Fibroblast of mammary gland (primary cell): ENCODE data around the gene MDM2.
"Not testable (repeated sequence)": the region's sequence is repeated elsewhere in the genome, so short reads cannot be mapped to it uniquely, and the experiment has no call there.

ENCODE experiments used
- DNase-seq: peaks from one replicate; pipeline ENCODE4 v3.0.0-alpha.2; 2010; ENCODE audit warnings: low read depth
- H3K4me3 ChIP-seq: 2 replicates; pipeline ENCODE4 v1.5.1; 2011; ENCODE audit warnings: low read depth, mild to moderate bottlenecking, low read length, moderate library complexity; ENCODE audit not compliant: control insufficient read depth
- TF ChIP-seq, protein P1 (sequence below): conservative IDR thresholded peaks from 2 replicates; pipeline ENCODE4 v1.5.1; 2011; ENCODE audit warnings: low read depth, low read length, inconsistent platforms; ENCODE audit not compliant: control insufficient read depth, insufficient read depth

The MDM2 gene

DNA sequence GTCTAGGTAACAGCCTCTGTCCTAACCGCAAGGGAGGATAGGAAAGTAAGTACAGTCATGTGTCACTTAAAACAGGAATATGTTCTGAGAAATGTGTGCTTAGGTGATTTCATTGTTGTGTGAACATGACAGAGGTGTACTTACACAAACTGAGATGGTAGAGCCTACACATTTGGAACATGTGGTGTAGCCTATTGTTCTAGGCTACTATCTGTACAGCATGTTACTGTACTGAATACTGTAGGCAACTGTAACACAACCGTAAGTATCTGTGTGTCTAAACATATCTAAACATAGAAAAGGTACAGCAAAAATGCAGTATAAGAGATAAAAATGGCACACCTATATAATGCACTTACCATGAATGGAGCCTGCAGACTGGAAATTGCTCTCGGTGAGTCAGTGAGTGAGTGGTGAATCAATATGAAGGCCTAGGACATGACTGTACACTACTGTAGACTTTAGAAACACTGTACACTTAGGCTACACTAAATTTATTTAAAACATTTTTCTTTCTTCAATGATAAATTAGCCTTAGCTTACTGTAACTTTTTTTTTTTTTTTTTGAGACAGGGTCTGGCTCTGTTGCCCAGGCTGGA, 13.2 kb upstream of the MDM2 start:
- DNase-seq, result peak; percentile 76
- TF ChIP-seq, protein P1, sequence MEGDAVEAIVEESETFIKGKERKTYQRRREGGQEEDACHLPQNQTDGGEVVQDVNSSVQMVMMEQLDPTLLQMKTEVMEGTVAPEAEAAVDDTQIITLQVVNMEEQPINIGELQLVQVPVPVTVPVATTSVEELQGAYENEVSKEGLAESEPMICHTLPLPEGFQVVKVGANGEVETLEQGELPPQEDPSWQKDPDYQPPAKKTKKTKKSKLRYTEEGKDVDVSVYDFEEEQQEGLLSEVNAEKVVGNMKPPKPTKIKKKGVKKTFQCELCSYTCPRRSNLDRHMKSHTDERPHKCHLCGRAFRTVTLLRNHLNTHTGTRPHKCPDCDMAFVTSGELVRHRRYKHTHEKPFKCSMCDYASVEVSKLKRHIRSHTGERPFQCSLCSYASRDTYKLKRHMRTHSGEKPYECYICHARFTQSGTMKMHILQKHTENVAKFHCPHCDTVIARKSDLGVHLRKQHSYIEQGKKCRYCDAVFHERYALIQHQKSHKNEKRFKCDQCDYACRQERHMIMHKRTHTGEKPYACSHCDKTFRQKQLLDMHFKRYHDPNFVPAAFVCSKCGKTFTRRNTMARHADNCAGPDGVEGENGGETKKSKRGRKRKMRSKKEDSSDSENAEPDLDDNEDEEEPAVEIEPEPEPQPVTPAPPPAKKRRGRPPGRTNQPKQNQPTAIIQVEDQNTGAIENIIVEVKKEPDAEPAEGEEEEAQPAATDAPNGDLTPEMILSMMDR, result no peak
- H3K4me3 ChIP-seq, result no peak overlapping the region

DNA sequence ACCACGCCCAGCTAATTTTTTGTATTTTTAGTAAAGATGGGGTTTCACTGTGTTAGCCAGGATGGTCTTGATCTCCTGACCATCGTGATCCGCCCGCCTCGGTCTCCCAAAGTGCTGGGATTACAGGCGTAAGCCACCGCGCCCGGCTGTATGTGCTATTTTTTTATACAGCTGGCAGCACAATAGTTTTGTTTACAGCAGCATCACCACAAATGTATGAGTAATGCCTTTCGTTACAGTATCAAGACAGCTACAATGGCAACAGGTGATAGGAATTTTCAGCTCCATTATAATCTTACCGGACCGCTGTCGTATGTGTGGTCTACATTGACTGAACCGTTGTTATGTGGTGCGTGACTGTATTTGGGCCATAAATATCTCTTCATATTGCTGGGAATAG, 11.6 kb upstream of the MDM2 start:
- TF ChIP-seq, protein P1, result no peak
- no peak overlapping the region for H3K4me3 ChIP-seq
- DNase-seq, result no peak

DNA sequence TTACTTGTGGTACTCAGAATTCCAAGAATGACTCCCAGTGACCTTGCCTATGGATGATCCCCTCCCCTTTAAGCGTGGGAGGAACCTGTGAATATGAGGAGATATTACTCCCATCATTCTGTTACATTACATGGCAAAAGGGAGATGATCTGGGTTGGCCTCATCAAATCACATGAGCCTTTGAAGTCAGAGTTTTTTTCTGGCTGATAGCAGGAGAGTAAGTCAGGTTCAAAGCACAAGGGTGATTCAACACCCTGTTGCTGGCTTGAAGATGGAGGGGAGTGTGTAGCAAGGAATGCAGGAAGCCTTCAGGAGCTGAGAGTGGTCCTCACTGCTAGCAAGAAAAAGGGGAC, 9.1 kb upstream of the MDM2 start:
- TF ChIP-seq, protein P1, result no peak
- DNase-seq, result no peak
- H3K4me3 ChIP-seq, result no peak overlapping the region

DNA sequence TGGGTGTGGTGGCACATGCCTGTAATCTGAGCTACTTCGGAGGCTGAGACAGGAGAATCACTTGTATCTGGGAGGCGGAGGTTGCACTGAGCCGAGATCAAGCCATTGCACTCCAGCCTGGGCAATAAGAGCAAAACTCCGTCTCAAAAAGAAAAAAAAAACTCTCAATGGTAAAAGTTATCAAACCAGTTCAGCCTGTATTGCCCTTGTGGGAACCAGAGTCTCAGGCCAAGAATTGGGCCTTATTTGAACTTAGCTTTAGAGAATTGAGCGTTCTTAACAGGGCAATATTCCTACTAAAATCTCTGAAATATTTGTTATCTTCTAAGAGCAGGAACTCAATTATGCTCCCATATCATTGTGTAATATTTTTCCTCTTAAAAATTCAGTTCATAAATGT, 7.7 kb upstream of the MDM2 start:
- no peak for DNase-seq
- TF ChIP-seq, protein P1, result no peak
- H3K4me3 ChIP-seq, result no peak overlapping the region

DNA sequence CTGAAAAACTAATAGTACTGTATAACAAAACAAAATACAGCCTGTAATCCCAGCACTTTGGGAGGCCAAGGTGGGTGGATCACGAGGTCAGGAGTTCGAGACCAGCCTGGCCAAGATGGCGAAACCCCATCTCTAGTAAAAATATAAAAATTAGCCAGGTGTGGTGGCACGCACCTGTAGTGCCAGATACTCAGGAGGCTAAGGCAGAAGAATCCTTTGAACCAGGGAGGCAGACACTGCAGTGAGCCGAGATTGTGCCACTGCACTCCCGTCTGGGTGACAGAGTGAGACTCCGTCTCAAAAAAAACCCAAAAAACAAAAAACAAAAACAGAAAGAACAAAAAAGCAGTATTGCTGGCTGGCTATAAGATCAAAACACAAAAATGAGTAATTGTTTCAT, 6.9 kb upstream of the MDM2 start:
- DNase-seq, H3K4me3 ChIP-seq: not testable (repeated sequence)

DNA sequence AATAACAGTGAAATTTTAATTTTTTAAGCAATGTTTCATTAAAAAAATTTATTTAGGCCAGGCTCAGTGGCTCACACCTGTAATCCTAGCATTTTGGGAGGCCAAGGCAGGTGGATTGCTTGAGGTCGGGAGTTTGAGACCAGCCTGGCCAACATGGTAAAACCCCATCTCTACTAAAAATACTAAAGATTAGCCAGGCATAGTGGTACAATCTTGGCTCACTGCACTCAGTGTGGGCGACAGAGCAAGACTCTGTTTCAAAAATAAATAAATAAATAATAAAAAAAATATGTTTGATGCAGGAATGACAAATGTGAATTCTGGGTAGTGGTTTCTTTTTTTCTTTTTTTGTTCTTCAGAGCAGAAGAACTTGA, 5.6 kb upstream of the MDM2 start:
- not testable (repeated sequence) for H3K4me3 ChIP-seq, DNase-seq

DNA sequence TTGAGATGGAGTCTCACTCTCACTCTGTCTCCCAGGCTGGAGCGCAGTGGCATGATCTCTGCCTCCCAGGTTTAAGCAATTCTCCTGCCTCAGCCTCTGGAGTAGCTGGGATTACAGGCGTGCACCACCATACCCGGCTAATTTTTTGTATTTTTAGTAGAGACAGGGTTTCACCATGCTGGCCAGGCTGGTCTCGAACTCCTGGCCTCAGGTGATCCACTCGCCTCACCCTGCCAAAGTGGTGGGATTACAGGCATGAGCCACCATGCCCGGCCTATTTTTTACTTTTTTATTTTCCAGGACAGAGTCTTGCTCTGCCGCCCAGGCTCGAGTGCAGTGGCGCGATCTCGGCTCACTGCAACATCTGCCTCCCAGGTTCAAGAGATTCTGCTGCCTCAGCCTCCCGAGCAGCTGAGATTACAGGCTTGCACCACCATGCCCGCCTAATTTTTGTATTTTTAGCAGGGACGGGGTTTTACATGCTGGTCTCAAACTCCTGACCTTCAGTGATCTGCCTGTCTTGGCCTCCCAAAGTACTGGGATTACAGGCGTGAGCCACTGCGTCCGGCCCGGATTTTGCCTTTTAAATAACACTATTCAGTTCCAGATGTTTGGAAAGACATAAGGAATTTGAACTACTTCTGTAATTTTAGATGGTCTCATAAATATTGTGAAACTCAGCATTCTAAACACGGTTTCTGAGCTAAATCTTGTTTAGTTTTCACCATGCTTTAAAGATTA, 4.9 kb upstream of the MDM2 start:
- DNase-seq, result peak; percentile 61
- not testable (repeated sequence) for H3K4me3 ChIP-seq

DNA sequence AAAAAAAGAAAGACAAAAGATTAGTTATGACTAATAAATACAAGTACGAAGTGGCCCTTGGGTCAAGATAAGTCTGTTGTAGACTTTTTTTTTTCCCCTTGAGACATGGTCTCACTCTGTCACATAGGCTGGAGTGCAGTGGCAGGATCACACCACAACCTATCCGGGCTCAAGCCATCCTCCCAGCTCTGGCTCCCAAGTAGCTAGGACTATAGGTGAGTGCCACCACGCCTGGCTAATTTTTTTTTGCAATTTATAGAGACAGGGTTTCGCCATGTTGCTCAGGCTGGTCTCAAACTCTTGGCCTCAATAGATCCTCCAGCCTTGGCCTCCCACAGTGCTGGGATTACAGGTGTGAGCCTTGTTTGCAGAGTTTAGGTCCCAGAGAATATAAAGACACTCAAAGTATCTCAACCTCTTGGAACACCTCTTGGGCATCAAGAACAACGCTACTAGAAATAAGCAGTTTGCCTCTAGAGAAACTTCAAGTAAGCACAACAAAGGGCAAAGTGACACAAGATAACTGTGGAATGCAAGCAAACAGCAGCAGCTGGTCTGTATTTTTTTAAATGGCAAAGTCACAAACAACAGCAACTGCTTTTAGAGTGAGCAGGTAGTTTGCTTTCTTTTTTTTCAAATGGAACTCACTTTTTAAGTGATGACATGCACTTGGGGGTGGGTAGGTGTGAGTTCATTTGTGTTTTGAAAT, 3.9 kb upstream of the MDM2 start:
- no peak for DNase-seq
- no peak overlapping the region for H3K4me3 ChIP-seq
- TF ChIP-seq, protein P1, result no peak
